Lower leg skin (tissue), 4 donors: ENCODE results near the gene TAGLN2. TPM values are rescaled to one million over a fixed set of nuclear protein-coding genes. Genes with fewer than 3 reads are reported as not detected.
A peak's percentile ranks its signal among the peaks of the same experiment; 100 is the strongest.

Experiments
- DNase-seq, 2 donors: peaks; one replicate each; pipeline ENCODE4 v3.0.0-alpha.2; 2019; ENCODE audit warnings: low spot score in 2 of 2
- H3K4me3 ChIP-seq: fragments of 200-600 bp; sonication (generic); 2 replicates; pipeline ENCODE4 v1.5.1; 2017; ENCODE audit warnings: mild to moderate bottlenecking, low read depth; ENCODE audit not compliant: poor library complexity, severe bottlenecking
- CTCF ChIP-seq, 3 donors: fragments of 450-650 bp; IDR thresholded peaks; one replicate each; pipeline ENCODE4 v1.5.1; 2016; ENCODE audit warnings: antibody characterized with exemption in 3 of 3, mild to moderate bottlenecking in 3 of 3, moderate library complexity in 2 of 3
- POLR2A ChIP-seq, 2 donors: fragments of 450-650 bp; IDR thresholded peaks; one replicate each; pipeline ENCODE4 v1.6.1; 2016 to 2017; ENCODE audit warnings: antibody characterized with exemption in 2 of 2, mild to moderate bottlenecking in 1 of 2, moderate library complexity in 1 of 2
- WGBS, 2 donors: methylation state at CpG; one replicate each; pipeline ENCODE4 v1.1.5; 2018; 5-methylcytosine and 5-hydroxymethylcytosine counted together
- intact Hi-C: fragments of 100-400 bp; cut with DNase I; formaldehyde crosslinking; loops from one replicate; pipeline ENCODE4 v1.15.0; 2023; ENCODE audit warnings: low total_unique reads
- total RNA-seq, 4 donors: library from RNA; depleted of rRNA; stranded (reverse); fragments of >200 nt; gene quantifications; one replicate each; pipeline ENCODE4 v1.1.0, GENCODE V29; 2016

Gene TAGLN2
- total RNA-seq, 4 donors from 2014 or later: 244 to 413 (median 306) TPM

DNA sequence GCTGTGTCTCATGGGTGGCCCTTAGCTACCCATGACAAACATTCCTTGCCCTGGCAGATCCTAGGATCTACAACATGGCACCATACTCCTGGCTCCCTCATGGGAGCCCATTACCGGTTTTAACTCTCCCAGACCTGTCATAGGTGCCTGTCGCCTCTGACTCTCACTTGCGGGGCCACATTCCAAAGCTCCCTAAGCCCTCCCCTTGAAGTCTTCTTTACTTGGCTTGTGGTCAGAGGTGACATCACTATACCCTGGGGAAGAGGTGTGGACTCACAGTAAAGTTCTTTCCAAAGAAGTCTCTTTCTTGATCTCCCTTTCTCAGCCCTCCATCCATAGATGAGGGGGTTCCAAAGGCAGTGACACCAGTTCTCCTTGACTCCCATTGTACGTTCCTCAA is 34.1 kb upstream of the TAGLN2 start:
- whole genome bisulfite sequencing, 2 donors: 22 to 26% methylated on average over 4 of the region's 4 CpGs
- TF ChIP-seq POLR2A (IDR thresholded peaks at IDR 0.05) (no peak), CTCF (IDR thresholded peaks at IDR 0.05) (no peak)
- no peak overlapping the region for H3K4me3 ChIP-seq
- intact Hi-C loops: no loop called here
- DNase-seq: peak; percentile 59 to 82

- DNase-seq: peak in 1 of 2 donors; percentile 31
- WGBS, 2 donors: 49 to 58% methylated on average over 3 of the region's 3 CpGs
- intact Hi-C loops: no loop called here
- TF ChIP-seq CTCF (IDR thresholded peaks at IDR 0.05) (no peak), POLR2A (IDR thresholded peaks at IDR 0.05) (no peak)
- no peak overlapping the region for H3K4me3 ChIP-seq
These were observed 33.5 kb upstream of the TAGLN2 start for GRCh38 chr1:159958719-159959380.

GRCh38 chr1:159957824-159958268 is 32.5 kb upstream of the TAGLN2 start:
- peak in 1 of 2 donors; percentile 79 for DNase-seq
- 42 to 49% methylated on average over 9 of the region's 9 CpGs for WGBS, 2 donors
- intact Hi-C loops: no loop called here
- TF ChIP-seq POLR2A (IDR thresholded peaks at IDR 0.05) (no peak), CTCF (IDR thresholded peaks at IDR 0.05) (no peak)
- H3K4me3 ChIP-seq: no peak overlapping the region

DNA sequence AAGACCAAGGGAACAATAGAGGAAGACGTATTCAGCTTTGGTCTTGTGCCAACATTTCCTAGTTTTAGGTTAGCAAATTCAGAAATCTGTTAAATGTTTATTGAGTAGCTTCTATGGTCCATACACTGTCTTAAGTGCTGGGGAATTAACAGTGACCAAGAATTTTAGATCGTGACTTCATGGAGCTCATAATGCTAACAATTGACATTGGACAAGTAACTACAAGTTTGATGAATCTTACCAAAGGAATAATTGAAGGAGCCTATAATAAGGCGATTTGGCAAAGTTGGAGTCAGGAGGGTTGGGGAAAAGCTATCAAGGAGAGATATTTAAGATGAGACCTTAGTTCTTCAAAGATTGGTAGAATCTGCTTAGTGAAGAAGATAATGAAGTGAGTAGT is 30.1 kb upstream of the TAGLN2 start:
- WGBS, 2 donors: 53 to 54% methylated on average over 3 of the region's 3 CpGs
- no peak for TF ChIP-seq POLR2A (IDR thresholded peaks at IDR 0.05)
- TF ChIP-seq CTCF (IDR thresholded peaks at IDR 0.05): no peak
- no peak overlapping the region for H3K4me3 ChIP-seq
- DNase-seq: no peak
- intact Hi-C loops: no loop called here

DNA sequence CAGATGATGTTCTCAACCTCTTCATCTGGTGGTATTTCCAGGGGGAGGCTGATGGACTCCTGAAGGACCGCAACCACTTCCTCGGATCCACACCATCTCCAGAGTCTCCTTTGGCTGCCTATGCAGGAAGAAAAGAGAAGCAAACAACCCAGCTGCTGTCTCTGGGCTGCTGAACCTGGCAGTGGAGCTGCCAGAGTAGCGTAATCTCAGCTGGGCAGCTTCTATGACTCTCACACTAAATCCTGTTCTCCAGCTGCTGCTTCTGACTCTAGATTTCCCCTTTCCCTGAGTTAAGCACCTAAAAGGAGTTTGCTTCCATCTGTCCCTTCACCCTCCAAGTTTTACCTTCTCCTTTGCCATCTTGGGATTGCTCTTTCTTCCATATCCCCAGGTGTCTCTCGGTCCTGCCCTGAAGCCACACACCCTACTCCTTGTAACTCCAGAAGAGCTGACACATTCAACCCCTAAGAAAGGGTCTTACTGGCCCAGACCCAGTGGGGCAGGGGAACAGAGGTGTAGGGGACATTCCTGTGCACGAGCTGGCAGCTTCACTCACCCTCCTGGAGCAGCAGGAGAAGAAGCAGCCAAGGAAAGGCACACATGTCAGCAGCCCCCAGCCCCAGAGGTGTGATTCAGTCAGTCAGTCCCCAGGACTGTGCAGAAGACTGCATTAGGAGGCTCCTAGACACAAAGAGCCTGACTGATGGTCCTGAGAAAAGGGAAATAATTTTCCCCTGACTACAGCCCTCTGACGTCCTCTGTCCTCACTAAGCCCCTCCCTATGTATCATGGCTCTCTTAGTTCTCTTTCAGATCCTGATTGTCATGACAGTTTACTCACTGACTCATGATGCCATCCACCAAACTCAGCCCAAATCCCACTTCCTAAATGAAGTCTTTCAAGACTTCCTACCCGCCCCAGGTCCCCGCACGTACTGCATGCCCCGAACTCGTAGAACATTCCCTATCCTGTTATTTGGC is 28.5 kb upstream of the TAGLN2 start, which contains the start of gene SLAMF9:
TSS of gene SLAMF9 (minus strand) at position 702 of the 980 bp plus-strand sequence. CDS start at position 602, 100 bp downstream.
- H3K4me3 ChIP-seq: no peak within 1 kb of the TSS
- intact Hi-C loops: no loop called here
- peak in 1 of 2 donors; percentile 77 for DNase-seq
- no peak for TF ChIP-seq POLR2A (IDR thresholded peaks at IDR 0.05)
- no peak for TF ChIP-seq CTCF (IDR thresholded peaks at IDR 0.05)
- WGBS, 2 donors: 70 to 74% methylated on average over 11 of the region's 11 CpGs
